ENCODE results near the gene WARS2. TPM values are rescaled to one million over a fixed set of nuclear protein-coding genes. Genes with fewer than 3 reads are reported as not detected.
"Not testable (repeated sequence)": the region's sequence is repeated elsewhere in the genome, so short reads cannot be mapped to it uniquely, and the experiment has no call there.

Gene WARS2
- 10 to 100 TPM; 10.3 to 12.9 TPM for total RNA-seq

DNA sequence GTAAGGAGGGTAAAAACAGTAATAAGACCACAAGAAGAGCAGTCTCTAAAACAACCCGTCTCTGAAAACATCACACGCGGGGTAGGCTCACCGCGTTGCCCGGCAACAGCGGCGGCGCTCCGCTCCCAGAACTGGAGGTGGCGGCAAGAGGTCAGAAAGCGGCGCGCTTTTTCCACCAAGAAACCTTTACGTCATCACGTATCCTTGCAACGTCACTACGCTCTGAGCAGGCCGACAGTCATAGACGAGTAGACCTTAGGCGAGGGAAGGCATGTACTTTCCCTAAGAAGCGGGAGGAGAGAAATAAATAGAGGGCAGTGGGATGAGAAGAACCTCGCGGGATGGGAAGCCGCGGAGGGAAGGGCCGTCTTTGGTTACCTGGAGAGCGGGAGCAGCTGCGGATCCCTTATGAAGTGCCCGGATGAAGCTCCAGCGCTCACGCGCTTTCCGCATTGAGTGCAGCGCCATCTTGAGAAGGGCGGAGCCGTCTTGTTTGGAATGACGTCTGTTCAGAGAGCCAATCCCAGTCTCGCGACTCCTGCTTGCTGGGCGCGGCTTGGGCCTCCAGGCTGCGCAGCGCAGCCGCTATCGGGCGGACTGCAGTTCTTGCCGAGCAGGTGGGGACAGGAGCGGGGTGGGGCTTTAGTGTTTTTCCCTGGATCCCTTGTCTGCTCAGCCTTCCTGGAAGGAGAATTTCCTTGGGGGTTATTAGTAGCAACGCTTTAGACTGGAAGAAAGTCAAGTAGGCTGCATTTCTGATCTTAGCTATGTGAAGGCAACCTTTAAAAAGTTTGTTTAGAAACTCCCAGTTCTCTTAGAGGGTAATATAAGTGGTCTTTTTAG, at the start of gene WARS2:
WARS2 (minus strand) TSS at position 477 of the 843 bp plus-strand sequence; CDS start at position 468, 9 bp downstream.
- ChIA-PET POLR2A (no interaction called here), CTCF (interaction anchor here (1.1 to 1.4 kb wide), 3 partner anchors 9 to 19 kb away, joined by 3 read pairs; no protein-coding TSS in a partner anchor)
- Mint-ChIP-seq H3K9me3 (no peaks in the 10 kb centered on the region), H3K27ac (no peak within 1 kb of the TSS), H3K4me1 (peaks cover 30% of the 10 kb centered on the region), H3K4me3 (no peak within 1 kb of the TSS), H3K36me3 (ENCODE audit: low read depth) (peaks cover 6% of the 10 kb centered on the region), H3K27me3 (no peaks in the 10 kb centered on the region)
- peak; percentile 96 for DNase-seq

- H3K4me1 Mint-ChIP-seq = peaks cover 2% of the 10 kb centered on the region
- H3K36me3 Mint-ChIP-seq (ENCODE audit: low read depth) = peaks cover 8% of the 10 kb centered on the region
- POLR2A ChIA-PET = no interaction called here
- H3K9me3 Mint-ChIP-seq = peaks cover 11% of the 10 kb centered on the region
- H3K27me3 Mint-ChIP-seq = no peaks in the 10 kb centered on the region
- no peak overlapping the region for H3K4me3 Mint-ChIP-seq
- no peak for DNase-seq
- no peak overlapping the region for H3K27ac Mint-ChIP-seq
- CTCF ChIA-PET = no interaction called here
Measured at GRCh38 chr1:119188926-119189325, 48.5 kb upstream of the WARS2 start.

GRCh38 chr1:119187416-119187815, 47.0 kb upstream of the WARS2 start:
- no peak for DNase-seq
- H3K27me3 Mint-ChIP-seq = no peaks in the 10 kb centered on the region
- H3K36me3 Mint-ChIP-seq (ENCODE audit: low read depth) = peaks cover 8% of the 10 kb centered on the region
- peaks cover 11% of the 10 kb centered on the region for H3K9me3 Mint-ChIP-seq
- ChIA-PET POLR2A (no interaction called here), CTCF (no interaction called here)
- no peak overlapping the region for H3K4me3 Mint-ChIP-seq
- peaks cover 2% of the 10 kb centered on the region for H3K4me1 Mint-ChIP-seq
- H3K27ac Mint-ChIP-seq = no peak overlapping the region

GRCh38 chr1:119186471-119186870, 46.0 kb upstream of the WARS2 start:
- ChIA-PET POLR2A (no interaction called here), CTCF (no interaction called here)
- H3K27me3 Mint-ChIP-seq = no peaks in the 10 kb centered on the region
- no peak for DNase-seq
- H3K9me3 Mint-ChIP-seq = peaks cover 12% of the 10 kb centered on the region
- H3K4me1 Mint-ChIP-seq = no peaks in the 10 kb centered on the region
- no peak overlapping the region for H3K27ac Mint-ChIP-seq
- H3K4me3 Mint-ChIP-seq = no peak overlapping the region
- H3K36me3 Mint-ChIP-seq (ENCODE audit: low read depth) = peaks cover 8% of the 10 kb centered on the region

GRCh38 chr1:119184972-119185371, 44.5 kb upstream of the WARS2 start:
- Mint-ChIP-seq H3K4me3 (no peak overlapping the region), H3K4me1 (no peaks in the 10 kb centered on the region), H3K9me3 (peaks cover 12% of the 10 kb centered on the region), H3K27ac (no peak overlapping the region), H3K27me3 (no peaks in the 10 kb centered on the region), H3K36me3 (ENCODE audit: low read depth) (peaks cover 15% of the 10 kb centered on the region)
- CTCF ChIA-PET = interaction anchor here (0.9 kb wide), 1 partner anchor 18 kb away, joined by 3 read pairs; no protein-coding TSS in a partner anchor
- POLR2A ChIA-PET = no interaction called here
- DNase-seq = no peak

DNA sequence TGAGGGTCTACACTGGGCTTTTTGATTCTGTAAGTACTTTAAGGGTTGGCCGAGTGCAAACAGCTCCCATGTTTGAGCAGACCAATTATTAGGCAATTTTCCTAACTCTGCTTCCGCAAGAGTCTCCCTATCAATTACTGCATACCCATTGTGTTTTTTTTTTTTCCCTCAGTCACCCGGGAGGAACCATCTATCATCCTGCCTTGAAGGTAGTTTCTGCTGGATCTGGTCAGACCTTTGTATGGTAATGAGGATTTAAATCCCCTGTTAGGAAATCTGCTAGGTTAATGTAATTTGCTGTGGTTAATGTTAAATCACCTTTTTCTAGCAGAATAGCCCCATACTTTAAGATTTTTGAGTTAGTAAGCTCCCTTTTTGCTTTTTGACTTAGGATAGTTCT, 40.8 kb upstream of the WARS2 start:
- Mint-ChIP-seq H3K27ac (no peak overlapping the region), H3K9me3 (peaks cover 4% of the 10 kb centered on the region), H3K4me1 (no peaks in the 10 kb centered on the region), H3K27me3 (no peaks in the 10 kb centered on the region), H3K36me3 (ENCODE audit: low read depth) (peaks cover 14% of the 10 kb centered on the region), H3K4me3 (no peak overlapping the region)
- no peak for DNase-seq
- ChIA-PET CTCF (no interaction called here), POLR2A (no interaction called here)

DNA sequence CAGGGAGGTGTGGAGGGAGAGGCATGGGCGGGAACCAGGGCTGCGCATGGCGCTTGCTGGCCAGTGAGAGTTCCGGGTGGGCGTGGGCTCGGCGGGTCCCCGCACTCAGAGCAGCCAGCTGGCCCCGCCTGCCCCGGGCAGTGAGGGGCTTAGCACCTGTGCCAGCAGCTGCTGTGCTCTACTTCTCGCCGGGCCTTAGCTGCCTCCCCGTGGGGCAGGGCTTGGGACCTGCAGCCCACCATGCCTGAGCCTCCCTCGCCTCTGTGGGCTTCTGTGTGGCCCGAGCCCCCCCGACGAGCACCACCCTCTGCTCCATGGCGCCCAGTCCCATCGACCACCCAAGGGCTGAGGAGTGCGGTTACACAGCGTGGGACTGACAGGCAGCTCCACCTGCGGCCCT, 38.6 kb upstream of the WARS2 start:
- H3K9me3 Mint-ChIP-seq = peaks cover 4% of the 10 kb centered on the region
- no peak for DNase-seq
- ChIA-PET POLR2A (no interaction called here), CTCF (no interaction called here)
- H3K4me3 Mint-ChIP-seq = no peak overlapping the region
- no peaks in the 10 kb centered on the region for H3K4me1 Mint-ChIP-seq
- H3K36me3 Mint-ChIP-seq (ENCODE audit: low read depth) = peaks cover 14% of the 10 kb centered on the region
- no peak overlapping the region for H3K27ac Mint-ChIP-seq
- no peaks in the 10 kb centered on the region for H3K27me3 Mint-ChIP-seq

GRCh38 chr1:119172927-119173326, 32.5 kb upstream of the WARS2 start:
- H3K9me3 Mint-ChIP-seq, H3K4me3 Mint-ChIP-seq, DNase-seq: not testable (repeated sequence)

GRCh38 chr1:119171381-119172010, 31.0 kb upstream of the WARS2 start:
- H3K36me3 Mint-ChIP-seq (ENCODE audit: low read depth) = peaks cover 14% of the 10 kb centered on the region
- CTCF ChIA-PET = not testable (repeated sequence)

More at GRCh38 chr1:119172927-119173326, 32.5 kb upstream of the WARS2 start:
- POLR2A ChIA-PET, H3K27me3 Mint-ChIP-seq, H3K27ac Mint-ChIP-seq, H3K4me1 Mint-ChIP-seq, CTCF ChIA-PET: not testable (repeated sequence)
- peaks cover 17% of the 10 kb centered on the region for H3K36me3 Mint-ChIP-seq (ENCODE audit: low read depth)

GRCh38 chr1:119163396-119163795, 22.9 kb upstream of the WARS2 start:
- CTCF ChIA-PET = no interaction called here
- Mint-ChIP-seq H3K4me1 (no peaks in the 10 kb centered on the region), H3K36me3 (ENCODE audit: low read depth) (peaks cover 12% of the 10 kb centered on the region), H3K4me3 (no peak overlapping the region), H3K27me3 (no peaks in the 10 kb centered on the region), H3K27ac (no peak overlapping the region), H3K9me3 (peaks cover 5% of the 10 kb centered on the region)
- DNase-seq = no peak
- POLR2A ChIA-PET = no interaction called here

More at GRCh38 chr1:119171381-119172010, 31.0 kb upstream of the WARS2 start:
- H3K9me3 Mint-ChIP-seq, H3K4me3 Mint-ChIP-seq, DNase-seq, H3K27ac Mint-ChIP-seq, H3K4me1 Mint-ChIP-seq, H3K27me3 Mint-ChIP-seq, POLR2A ChIA-PET: not testable (repeated sequence)

- Mint-ChIP-seq H3K4me3 (no peak overlapping the region), H3K27ac (no peak overlapping the region), H3K9me3 (peaks cover under 1% of the 10 kb centered on the region), H3K27me3 (no peaks in the 10 kb centered on the region), H3K36me3 (ENCODE audit: low read depth) (peaks cover 34% of the 10 kb centered on the region), H3K4me1 (no peaks in the 10 kb centered on the region)
- CTCF ChIA-PET = no interaction called here
- POLR2A ChIA-PET = no interaction called here
- no peak for DNase-seq
Measured at GRCh38 chr1:119160866-119161265, 20.4 kb upstream of the WARS2 start.

DNA sequence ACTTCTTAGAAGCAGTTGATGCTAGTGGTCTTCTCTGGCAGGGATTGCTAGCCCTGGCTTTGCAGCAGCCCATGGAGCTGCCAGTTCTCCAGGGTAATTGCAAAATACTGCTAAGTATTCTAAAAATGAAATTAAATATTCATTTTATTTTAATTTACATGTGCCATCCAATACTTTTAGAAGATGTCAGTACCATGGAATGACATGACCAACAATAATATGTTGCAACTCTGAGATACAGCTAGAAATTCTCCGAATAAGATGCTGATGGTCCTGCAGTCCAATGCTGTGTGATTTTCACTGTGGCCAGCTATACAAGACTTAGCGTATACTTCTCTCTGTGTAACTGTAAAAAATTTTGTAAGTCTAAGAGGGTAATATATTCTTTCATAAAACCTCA, 20.0 kb upstream of the WARS2 start:
- Mint-ChIP-seq H3K27me3 (no peaks in the 10 kb centered on the region), H3K4me3 (no peak overlapping the region), H3K9me3 (peaks cover 2% of the 10 kb centered on the region), H3K4me1 (no peaks in the 10 kb centered on the region), H3K36me3 (ENCODE audit: low read depth) (peaks cover 38% of the 10 kb centered on the region), H3K27ac (no peak overlapping the region)
- ChIA-PET POLR2A (no interaction called here), CTCF (no interaction called here)
- no peak for DNase-seq

DNA sequence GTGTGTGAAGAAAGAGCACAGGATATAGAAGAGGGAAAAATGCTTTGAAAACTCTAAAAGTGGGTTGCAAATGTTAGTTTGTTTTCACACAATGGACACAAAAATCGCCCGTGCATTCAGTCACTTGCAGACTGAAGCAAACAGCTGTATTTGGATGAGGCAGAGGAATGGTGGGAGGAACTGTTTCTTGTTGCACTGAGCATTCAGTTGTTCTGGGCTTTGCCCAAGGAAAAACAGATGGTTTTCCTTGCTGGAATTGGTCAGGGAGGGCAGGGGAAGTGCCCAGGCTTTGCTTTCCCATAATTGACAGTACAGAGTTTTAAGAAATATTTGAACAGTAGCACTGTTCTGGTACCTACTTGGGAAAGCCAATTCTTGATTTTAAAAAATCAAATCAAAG, 19.5 kb upstream of the WARS2 start:
- ChIA-PET CTCF (no interaction called here), POLR2A (no interaction called here)
- Mint-ChIP-seq H3K9me3 (peaks cover 5% of the 10 kb centered on the region), H3K4me3 (no peak overlapping the region), H3K36me3 (ENCODE audit: low read depth) (peaks cover 40% of the 10 kb centered on the region), H3K4me1 (no peaks in the 10 kb centered on the region), H3K27ac (no peak overlapping the region), H3K27me3 (no peaks in the 10 kb centered on the region)
- DNase-seq = no peak
